ENCODE measurements around the gene ARHGAP23.

DNA sequence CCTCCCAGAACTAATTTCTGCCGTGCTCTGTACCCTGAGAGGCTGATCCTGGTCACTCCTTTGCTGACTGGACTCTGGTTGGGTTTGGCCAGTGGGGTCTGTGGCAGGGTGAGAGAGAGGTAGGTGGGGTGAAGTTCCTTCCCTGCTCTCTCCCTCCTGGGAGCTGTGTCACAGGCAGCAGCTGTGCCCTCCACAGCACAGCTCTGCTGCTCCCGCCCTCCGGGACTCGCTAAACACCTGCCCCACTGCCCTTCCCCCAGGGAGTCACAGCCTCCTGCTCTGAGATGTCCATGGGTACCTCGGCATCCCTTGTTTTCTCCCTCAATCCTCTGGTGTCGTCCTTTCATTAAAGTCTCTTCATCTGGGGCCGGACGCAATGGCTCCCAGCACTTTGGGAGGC, 111.1 kb downstream of the ARHGAP23 start:
- TF ChIP-seq ESRRG (CRISPR knock-in tag; IDR thresholded peaks at IDR 0.05) (no peak), ZNF8 (CRISPR knock-in tag; IDR thresholded peaks at IDR 0.05) (no peak), PATZ1 (CRISPR knock-in tag; IDR thresholded peaks at IDR 0.05; ENCODE audit: borderline replicate concordance) (no peak), ISL1 (CRISPR knock-in tag; IDR thresholded peaks at IDR 0.05) (no peak), CREB5 (CRISPR knock-in tag; IDR thresholded peaks at IDR 0.05; ENCODE audit: low read depth) (no peak), ZC3H10 (CRISPR knock-in tag; IDR thresholded peaks at IDR 0.05) (no peak), ZNF70 (CRISPR knock-in tag; IDR thresholded peaks at IDR 0.05) (no peak), ZFP30 (CRISPR knock-in tag; IDR thresholded peaks at IDR 0.05) (no peak), PPARA (CRISPR knock-in tag; IDR thresholded peaks at IDR 0.05; ENCODE audit: borderline replicate concordance) (no peak), OSR1 (CRISPR knock-in tag; IDR thresholded peaks at IDR 0.05) (no peak), SNAI2 (CRISPR knock-in tag; IDR thresholded peaks at IDR 0.05) (no peak)

All from SK-N-SH treated with all-trans-retinoic acid at 6 μM for 48 hours (cell line).